ENCODE measurements around the gene PML. TPM values are rescaled to one million over a fixed set of nuclear protein-coding genes. Genes with fewer than 3 reads are reported as not detected.
"Not testable (repeated sequence)": the region's sequence is repeated elsewhere in the genome, so short reads cannot be mapped to it uniquely, and the experiment has no call there.

The PML gene
- total RNA-seq, 1 donor from 2014 or later: 234 TPM

DNA sequence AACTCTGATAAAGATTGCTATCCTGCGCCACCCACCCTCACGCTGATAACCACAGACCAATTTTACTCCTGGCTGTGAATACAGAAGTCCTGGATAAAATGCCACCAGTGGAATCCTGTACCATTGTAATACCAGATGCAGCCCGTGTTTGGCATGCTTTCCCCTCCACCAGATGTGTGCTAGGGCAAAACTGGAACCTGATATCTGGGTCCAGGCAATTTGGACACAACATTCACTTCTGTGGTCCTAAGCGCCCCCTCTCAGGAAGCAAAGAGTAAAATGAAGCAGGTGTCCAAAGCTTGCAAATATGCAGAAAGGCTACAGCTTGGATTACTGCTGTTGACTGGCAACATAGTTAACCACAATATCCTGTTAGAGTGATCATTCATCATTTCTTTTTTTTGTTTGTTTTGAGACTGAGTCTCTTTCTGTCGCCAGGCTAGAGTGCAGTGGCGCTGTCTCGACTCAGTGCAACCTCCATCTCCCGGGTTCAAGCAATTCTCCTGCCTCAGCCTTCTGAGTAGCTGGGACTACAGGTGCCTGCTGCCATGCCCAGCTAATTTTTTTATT, 35.4 kb upstream of the PML start:
- peak; percentile 30 for DNase-seq (ENCODE audit: low read depth)

DNA sequence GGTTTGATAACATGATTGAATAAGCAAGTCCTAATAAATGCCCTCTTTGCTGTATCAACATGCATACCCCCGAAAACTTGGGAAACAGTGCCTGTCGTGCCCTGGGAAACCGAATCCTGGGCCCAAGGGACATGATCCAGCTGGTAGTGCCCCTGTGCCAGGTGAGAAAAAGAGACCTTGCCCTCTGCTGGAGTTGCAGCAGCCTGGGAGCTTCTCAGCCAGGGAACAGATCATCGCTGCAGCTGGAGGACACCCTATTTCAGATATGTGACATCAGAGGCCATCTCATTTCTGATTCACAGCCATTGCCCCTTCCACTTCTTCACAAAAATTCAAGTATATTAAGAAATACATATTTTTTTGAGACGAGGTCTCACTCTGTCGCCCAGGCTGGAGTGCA, 34.7 kb upstream of the PML start:
- DNase-seq (ENCODE audit: low read depth): no peak

DNA sequence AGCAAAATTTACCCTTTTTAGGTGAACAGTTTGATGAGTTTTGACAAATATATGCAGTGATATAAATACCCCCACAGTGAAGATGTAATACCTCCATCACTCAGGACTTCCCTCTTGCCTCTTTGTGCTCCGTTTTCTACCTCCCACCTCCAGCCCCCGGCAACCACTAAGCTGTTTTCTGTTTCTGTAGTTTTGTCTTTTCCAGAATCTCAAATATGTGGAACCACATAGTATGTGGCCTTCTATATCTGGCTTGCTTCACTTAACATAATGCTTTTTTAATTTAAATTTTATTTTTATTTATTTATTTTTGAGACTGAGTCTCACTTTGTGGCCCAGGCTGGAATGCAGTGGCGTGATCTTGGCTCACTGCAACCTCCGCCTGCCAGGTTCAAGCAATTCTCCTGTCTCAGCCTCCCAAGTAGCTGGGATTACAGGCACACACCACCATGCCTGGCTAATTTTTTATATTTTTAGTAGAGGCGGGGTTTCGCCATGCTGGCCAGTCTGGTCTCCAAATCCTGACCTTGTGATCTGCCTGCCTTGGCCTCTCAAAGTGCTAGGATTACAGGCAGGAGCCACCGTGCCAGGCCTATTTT, 33.9 kb upstream of the PML start:
- DNase-seq (ENCODE audit: low read depth): not testable (repeated sequence)

DNA sequence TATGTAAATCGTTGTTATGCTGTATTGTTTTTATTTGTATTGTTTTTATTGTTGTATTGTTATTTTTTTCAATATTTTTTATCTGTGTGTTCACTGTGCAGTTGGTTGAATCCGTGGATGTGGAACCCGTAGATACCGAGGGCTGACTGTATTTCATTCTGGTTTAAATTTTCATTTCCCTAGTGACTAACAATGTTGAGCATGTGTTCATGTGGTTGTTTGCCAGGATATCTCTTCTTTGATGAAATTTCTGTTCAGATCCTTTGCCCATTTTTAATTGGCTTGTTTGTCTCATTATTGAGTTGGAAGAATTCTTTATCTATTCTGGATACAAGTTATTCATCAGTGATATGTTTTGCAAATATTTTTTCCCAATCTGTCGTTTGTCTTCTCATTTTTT, 32.1 kb upstream of the PML start:
- DNase-seq (ENCODE audit: low read depth): no peak

DNA sequence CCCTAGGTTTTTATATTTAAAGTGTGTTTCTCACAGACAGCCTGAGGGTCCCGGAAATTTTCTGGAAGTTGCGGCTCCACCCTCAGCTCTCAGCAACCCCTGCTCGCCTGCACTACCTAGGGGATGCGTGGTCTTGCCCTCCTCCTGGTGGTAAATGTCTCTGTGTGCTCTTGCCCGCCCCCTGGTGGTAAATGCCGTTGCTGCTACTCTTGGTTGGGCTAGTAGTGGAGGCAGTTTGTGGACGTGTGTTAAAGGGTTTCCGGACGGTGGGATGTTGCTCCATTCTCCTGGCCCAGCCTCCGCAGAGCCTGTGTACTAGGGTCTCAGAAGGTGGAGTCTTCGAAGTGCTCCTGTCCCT, 29.8 kb upstream of the PML start:
- DNase-seq (ENCODE audit: low read depth): peak; percentile 57

DNA sequence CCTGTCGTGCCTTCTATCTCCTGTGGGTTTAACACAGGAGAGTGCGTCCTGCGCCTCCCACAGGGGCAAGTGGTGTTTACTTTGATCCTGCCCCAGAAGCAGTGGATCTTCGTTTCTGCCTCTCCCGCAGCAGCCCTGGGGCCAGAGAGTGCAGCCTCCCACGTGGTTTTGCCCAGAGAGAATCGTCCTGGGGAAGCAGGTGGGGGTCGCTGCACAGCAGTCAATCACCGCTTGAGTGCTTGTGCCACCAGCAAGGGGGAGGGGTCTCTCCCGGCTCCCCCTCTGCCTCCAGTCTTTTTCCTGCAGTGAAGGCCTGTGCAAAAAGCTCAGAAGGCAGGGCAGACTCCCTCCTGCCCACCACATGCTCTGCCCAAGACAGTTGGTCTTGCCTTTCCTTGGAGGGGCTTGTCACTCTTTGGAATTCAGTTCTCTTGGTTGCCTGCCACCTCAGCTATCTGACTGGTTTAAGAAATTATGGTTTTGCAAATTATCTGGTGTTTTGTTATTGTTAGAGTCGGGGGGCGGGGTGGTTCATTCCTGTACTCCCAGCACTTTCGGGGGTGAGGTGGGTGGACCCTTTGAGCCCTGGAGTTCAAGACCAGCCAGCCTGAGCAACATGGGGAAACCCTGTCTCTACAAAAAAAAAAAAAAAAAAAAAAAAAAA, 29.3 kb upstream of the PML start:
- no peak for DNase-seq (ENCODE audit: low read depth)

DNA sequence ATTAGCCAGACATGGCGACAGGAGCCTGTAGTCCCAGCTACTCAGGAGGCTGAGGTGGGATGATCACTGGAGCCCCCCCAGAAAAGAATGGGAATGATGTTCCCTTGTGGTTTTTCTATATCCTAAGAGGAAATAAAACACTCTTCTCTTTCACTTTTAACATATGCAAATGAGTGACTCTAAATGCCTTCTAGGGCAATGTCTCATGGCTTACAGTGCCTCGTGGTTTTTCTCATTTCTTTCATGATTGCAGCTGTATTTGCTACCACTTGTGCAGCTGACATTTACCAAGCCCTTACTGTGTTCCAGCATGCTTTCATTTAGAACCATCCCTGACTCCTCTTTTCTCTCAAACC, 28.8 kb upstream of the PML start:
- peak; percentile 65 for DNase-seq (ENCODE audit: low read depth)

DNA sequence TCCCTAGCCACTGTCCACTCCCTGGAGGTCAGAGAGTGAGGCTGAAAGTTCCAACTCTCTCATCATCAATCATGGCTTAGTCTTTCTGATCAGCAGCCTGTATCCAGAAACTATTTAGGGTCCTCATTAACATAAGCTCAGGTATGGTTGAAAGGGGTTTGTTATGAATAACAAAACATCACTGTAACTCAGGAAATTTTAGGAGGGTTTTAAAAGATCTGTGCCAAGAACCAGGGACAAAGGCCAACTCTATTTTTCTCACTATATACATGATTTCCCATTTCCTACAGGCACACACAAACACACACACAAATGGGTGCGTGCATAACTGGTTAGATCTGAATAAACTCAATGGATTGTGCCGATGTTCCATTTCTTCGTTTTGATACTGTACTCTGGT, 26.1 kb upstream of the PML start:
- no peak for DNase-seq (ENCODE audit: low read depth)

DNA sequence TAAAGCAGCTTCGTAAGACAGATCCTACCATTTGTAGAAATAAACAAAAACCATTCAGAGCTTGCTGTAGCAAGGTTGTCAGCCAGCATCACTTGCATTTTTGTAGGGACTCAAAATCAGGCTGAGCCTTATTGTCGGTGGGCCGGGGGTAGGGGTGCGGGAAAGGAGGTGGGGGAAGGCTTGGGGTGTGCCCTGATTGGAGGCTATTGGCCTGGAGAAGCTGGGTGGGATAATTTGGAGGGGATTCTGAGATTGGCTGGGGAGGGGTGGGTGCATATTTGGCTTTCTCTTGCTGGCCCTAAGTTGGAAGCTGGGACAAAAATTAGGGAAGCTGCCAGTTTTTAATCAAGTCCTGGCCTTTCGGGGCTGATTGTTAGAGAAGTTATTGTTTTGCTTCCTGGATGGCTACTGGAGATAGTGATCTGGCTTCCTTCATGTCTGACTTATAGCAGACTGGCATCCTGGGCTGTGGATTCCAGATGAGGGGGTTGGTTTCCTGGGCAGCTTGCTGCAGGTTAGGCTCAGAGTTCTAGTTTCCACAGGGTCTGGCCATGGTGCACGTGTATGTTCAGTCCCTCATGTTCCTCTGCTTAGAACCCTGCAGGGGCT, 25.3 kb upstream of the PML start:
- no peak for DNase-seq (ENCODE audit: low read depth)

DNA sequence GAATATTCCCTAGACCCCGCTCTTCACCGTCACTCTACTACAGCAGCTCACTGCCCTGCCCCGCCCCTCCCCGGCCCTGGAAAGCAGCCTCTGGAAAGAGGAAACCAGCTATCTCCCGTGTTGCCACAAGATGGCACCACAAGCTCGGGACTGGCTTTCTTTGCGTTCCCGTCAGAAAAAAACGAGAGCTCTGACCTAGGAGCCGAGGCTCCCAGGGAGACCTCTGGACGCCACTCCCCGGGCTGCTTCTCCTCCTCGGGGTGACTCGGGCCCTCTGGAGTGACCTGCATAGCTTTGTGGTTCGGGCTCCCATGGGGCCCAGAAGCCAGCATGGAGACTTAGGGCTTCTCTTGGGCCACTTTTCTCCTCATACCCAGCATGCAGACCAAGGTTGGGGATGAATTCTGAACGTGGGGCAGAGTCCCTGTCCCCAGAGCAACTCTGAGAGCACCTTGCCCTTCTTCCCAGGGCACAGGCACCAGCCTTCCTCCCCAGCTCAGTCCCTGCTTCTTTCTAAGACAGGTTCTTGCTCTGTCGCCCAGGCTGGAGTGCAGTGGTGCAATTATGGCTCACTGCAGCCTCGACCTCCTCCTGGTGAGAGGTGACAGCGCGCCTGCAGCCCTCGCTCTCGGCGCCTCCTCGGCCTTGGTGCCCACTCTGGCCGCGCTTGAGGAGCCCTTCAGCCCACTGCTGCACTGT, 21.4 kb upstream of the PML start:
- peak; percentile 68 for DNase-seq (ENCODE audit: low read depth)

DNA sequence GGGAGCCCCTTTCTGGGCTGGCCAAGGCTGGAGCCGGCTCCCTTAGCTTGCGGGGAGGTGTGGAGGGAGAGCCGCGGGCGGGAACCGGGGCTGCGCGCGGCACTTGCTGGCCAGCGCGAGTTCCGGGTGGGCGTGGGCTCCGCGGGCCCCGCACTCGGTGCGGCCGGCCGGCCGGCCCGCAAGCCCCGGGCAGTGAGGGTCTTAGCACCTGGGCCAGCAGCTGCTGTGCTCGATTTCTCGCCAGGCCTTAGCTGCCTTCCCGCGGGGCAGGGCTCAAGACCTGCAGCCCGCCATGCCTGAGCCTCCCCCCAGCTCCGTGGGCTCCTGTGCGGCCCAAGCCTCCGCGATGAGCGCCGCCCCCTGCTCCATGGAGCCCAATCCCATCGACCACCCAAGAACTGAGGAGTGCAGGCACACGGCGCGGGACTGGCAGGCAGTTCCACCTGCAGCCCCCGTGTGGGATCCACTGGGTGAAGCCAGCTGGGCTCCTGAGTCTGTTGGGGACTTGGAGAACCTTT, 20.8 kb upstream of the PML start:
- not testable (repeated sequence) for DNase-seq (ENCODE audit: low read depth)

DNA sequence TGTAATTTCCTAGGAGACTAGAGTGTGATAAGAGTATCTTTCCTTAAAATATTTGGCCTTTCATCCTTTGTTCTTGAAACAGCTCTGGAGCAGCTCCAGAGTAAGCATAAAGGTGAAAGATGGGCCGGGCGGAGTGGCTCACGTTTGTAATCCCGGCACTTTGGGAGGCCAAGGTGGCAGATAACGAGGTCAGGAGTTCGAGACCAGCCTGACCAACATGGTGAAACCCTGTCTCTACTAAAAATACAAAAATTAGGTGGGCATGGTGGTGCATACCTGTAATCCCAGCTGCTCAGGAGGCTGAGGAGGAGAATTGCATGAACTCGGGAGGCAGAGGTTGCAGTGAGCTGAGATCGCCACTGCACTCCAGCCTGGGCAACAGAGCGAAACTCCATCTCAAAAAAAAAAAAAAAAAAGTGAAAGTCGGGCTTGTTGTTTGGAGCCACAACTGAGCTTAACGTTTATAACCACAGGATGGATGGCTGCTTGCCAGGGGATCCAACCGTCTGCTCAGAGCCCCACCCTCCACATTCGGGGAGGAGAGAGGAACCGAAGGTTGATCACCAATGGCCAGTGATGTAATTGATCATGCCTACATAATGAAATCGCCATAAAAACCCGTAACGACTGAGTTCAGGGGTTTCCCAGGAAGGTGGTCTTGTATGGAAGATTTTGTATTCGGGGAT, 18.9 kb upstream of the PML start:
- peak; percentile 60 for DNase-seq (ENCODE audit: low read depth)

DNA sequence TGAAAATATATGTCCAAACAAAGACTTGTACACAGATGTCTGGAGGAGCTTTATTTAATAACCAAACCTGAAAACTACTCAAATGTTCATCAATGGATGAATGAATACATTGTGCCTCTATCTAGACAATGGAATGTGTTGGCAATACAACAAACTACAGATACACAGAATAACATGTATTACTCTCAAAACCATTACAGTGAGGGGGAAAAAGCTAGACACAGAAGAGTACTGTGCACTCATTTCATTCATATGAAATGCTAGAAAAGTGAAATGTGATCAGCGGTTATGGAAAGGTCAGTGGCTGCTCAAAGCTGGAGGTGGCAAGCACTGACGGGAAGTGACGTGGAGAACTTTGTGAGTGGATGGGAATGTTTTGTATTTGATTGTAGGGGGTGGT, 15.6 kb upstream of the PML start:
- DNase-seq (ENCODE audit: low read depth): no peak

DNA sequence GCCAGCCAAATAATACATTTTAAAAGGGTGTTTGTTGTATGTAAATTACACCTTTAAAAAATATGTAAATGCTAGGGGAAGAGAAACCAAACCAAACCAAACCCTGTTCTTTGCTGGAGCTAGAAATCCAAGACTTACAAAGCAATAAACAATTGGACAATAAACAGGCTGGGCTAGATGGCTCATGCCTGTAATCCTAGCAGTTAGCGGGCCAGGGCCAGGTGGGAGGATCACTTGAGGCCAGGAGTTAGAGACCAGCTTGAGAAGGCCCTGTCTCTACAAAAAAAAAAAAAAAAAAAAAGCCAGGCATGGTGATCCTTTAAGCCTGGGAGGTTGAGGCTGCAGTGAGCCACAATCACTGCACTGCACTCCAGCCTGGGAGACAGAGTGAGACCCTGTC, 14.9 kb upstream of the PML start:
- DNase-seq (ENCODE audit: low read depth): no peak

DNA sequence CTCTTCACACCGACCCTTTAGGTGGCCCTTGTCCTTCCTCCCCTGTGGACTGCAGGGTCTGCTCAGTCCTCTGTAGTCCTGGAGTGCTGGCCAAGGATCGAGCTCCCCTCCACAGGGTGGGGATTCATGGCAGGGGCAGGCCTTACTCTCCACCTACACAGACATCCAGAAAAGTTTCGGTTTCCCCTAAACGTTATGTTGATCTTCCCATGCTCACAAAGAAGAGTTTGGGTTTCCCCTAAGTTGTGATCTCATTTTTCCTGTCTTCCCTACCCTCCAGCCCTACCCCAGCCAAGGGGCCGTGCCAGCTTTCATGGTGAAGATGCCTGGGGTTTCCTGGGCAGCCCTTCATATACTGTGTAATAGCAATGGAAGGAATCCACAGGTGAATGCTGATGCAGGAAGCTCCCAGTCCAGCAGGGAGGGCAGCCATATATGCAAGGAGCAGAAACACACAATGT, 12.7 kb upstream of the PML start:
- DNase-seq (ENCODE audit: low read depth): peak; percentile 62

DNA sequence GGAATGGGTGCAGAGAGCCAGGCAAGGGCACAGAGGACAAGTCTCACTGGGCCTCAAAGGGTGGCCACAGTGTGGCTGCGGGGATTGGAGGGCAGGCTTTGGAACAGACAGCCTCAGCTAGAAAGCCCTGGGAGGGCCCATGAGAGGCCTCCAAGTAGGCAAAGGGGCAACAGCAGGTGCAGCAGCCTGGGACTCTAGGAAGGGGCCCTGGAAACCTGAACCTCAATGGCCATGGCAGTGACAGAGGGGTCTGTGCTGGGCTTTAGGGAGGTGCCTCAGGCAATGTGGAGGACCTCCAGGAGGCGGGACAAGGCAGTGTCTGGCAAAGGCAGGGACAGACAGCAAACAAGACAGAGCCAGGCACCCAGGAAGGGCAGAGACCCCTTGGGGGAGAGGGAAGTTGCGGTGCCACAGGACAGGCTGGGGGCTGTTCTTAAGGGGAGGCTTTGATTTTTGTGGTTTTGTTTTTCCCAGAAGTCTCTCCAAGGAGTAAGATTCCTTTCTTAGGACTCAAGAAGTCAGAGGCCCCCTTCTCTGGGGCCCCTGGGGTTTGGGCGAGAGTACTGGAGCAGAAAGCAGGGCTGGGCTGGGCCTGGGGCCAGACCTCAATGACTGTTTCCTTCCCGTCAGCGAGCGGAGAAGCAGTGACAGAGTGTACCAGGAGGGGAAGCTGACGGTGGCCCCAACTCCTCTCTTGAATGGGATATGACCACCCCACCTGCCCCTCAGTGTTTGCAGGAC, 12.1 kb upstream of the PML start:
- DNase-seq (ENCODE audit: low read depth): peak; percentile 94

DNA sequence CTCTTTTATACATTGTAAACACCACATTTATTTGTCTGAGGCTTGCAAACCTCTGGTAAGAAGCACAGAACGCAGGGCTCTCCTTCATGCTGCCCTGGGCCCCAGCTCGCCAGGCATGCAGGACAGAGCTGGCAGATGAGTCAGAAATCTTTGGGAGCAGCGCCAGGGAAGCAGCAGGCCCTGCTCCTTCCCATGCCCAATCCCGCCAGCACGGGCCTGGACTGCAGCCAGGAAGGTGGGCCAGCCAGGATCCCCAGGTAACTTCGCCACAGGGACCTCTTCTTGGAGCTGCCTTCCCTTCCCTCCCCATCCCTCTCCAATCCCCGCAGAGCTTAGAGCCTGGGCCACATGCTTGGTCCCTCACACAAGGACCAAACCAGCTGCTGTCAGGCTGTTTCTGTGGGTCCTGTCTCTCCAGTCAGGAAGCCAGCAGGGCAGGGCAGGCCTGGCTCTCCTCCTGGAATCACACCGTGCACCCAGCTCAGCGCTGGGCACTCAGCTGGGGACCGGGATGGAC, 11.2 kb upstream of the PML start:
- DNase-seq (ENCODE audit: low read depth): peak; percentile 85

DNA sequence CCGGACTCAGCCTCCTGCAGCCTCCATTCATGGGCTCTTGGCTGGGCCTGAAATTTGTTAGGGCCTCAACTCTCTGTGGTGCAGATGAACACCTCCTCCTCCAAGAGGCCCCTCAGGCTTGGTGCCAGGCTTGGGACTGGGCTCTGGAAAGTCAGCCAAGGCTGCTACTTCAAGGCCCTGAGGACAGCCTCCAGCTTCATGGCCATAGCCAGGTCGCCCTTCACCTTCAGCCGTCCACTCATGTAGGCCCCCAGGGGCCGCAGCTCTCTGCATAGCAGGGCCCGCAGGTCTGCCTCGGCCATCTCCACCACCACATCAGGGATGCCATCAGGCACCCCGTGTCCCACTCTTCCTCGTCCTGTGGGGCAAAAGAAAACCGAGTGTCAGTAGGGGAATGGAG, 10.7 kb upstream of the PML start:
- no peak for DNase-seq (ENCODE audit: low read depth)

DNA sequence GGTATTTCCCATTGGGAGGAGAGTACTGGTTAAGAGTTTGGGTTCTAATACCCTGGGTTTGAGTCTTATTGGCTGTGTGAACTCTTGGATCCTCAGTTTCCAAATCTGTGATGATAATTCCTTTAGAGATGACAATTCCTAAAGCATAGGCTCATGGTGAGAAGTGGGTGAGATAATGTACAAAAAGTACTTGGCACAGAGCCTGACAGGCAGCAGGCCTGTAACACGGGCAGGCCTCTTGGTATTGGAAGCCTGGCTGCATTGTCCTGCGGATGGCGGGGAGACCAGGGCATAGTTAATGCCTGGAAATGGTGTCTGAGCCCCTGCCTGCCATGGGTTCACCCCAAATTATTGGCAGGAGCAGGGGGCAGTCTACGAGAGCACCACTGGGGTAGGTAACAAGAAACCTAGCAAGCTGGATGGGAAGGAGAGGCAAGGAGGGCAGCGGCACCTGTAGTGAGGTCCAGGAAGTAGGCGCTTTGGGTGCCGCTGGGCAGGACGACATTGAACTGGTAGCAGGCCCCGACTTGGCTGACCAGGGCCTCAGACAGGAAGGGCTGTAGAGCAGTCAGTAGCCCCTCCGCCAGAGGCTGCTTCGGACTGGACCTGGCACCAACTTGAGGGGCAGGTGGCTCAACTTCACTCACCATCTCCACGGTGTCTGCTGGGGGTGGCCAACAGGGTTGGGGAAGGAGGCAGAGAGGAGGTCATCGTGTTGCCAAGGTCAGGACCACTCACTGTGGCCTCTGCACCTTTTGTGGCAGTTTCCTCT, 10.1 kb upstream of the PML start:
- DNase-seq (ENCODE audit: low read depth): no peak

All from renal cortical epithelial cell (primary cell).